Measurements from ENCODE around the gene CEACAM21. TPM values are rescaled to one million over a fixed set of nuclear protein-coding genes. Genes with fewer than 3 reads are reported as not detected.

Gene CEACAM21
- total RNA-seq, 6 experiments from 2014 or later: not detected

GRCh38 chr19:41589371-41589770 is 13.4 kb downstream of the CEACAM21 start:
- Mint-ChIP-seq H3K4me3 (no peak overlapping the region), H3K4me1 (ENCODE audit: low read depth) (no peaks in the 10 kb centered on the region), H3K9me3 (no peaks in the 10 kb centered on the region), H3K27me3 (ENCODE audit: insufficient read depth) (peaks cover 6% of the 10 kb centered on the region), H3K36me3 (ENCODE audit: low read depth) (no peaks in the 10 kb centered on the region), H3K27ac (no peak overlapping the region)
- no peak for DNase-seq
- no peak for TF ChIP-seq CTCF (IDR thresholded peaks at IDR 0.05)

GRCh38 chr19:41590936-41591335 is 15.0 kb downstream of the CEACAM21 start:
- Mint-ChIP-seq H3K27ac (no peak overlapping the region), H3K9me3 (no peaks in the 10 kb centered on the region), H3K4me1 (ENCODE audit: low read depth) (no peaks in the 10 kb centered on the region), H3K36me3 (ENCODE audit: low read depth) (no peaks in the 10 kb centered on the region), H3K27me3 (ENCODE audit: insufficient read depth) (peaks cover 5% of the 10 kb centered on the region), H3K4me3 (no peak overlapping the region)
- DNase-seq: no peak
- TF ChIP-seq CTCF (IDR thresholded peaks at IDR 0.05): no peak

GRCh38 chr19:41591951-41592562 is 16.1 kb downstream of the CEACAM21 start:
- Mint-ChIP-seq H3K9me3 (no peaks in the 10 kb centered on the region), H3K4me3 (no peak overlapping the region), H3K4me1 (ENCODE audit: low read depth) (no peaks in the 10 kb centered on the region), H3K27me3 (ENCODE audit: insufficient read depth) (peaks cover 10% of the 10 kb centered on the region), H3K36me3 (ENCODE audit: low read depth) (no peaks in the 10 kb centered on the region), H3K27ac (no peak overlapping the region)
- DNase-seq: no peak
- no peak for TF ChIP-seq CTCF (IDR thresholded peaks at IDR 0.05)

GRCh38 chr19:41595258-41595889 is 19.4 kb downstream of the CEACAM21 start:
- DNase-seq: peak; percentile 87
- H3K36me3 Mint-ChIP-seq (ENCODE audit: low read depth): no peaks in the 10 kb centered on the region
- H3K27me3 Mint-ChIP-seq (ENCODE audit: insufficient read depth): peaks cover 11% of the 10 kb centered on the region
- peak; percentile 81 for TF ChIP-seq CTCF (IDR thresholded peaks at IDR 0.05)
- H3K27ac Mint-ChIP-seq: no peak overlapping the region
- peaks cover 12% of the 10 kb centered on the region; the same call in 1 of the 2 replicates for H3K4me1 Mint-ChIP-seq (ENCODE audit: low read depth)
- no peaks in the 10 kb centered on the region for H3K9me3 Mint-ChIP-seq
- H3K4me3 Mint-ChIP-seq: no peak overlapping the region

GRCh38 chr19:41595890-41596280 is 19.9 kb downstream of the CEACAM21 start:
- Mint-ChIP-seq H3K27me3 (ENCODE audit: insufficient read depth) (peaks cover 12% of the 10 kb centered on the region), H3K36me3 (ENCODE audit: low read depth) (no peaks in the 10 kb centered on the region), H3K4me3 (no peak overlapping the region), H3K27ac (no peak overlapping the region), H3K4me1 (ENCODE audit: low read depth) (peaks cover 12% of the 10 kb centered on the region; the same call in 1 of the 2 replicates), H3K9me3 (no peaks in the 10 kb centered on the region)
- no peak for TF ChIP-seq CTCF (IDR thresholded peaks at IDR 0.05)
- DNase-seq: no peak
